NCI-H2107 treated with DMSO at 0.1 percent for 48 hours (cell line): ENCODE measurements around the gene PRKN.
"Not testable (repeated sequence)": the region's sequence is repeated elsewhere in the genome, so short reads cannot be mapped to it uniquely, and the experiment has no call there.

Experiments used
- DNase-seq: peaks from one replicate; lab custom pipeline; 2025; ENCODE audit not compliant: unreplicated experiment; lab: John Stamatoyannopoulos, UW

PRKN gene

GRCh38 chr6:162541019-162541601, 186.5 kb downstream of the PRKN start:
- DNase-seq = no peak

- no peak for DNase-seq
Observed at GRCh38 chr6:162539321-162539720, 188.2 kb downstream of the PRKN start.

DNA sequence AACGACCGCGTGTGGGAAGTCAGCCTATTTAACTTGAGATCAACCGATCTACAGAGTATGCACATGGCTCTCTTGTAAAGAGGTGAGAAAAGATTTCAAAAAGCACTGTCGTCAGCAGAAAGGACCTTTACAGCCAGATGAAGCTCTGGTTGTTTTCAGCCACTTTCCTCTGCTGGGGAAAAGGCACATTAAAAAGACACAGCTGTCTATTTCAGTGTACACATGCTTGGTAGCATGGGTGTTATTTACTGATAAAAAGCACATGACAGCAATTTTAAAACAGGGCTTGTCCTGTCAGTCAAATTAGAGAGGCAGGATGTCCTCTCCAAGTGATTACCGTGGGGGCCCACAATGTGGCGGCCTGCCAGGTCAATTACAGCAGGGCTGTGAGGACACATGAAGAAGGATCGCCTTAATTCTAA, 188.9 kb downstream of the PRKN start:
- no peak for DNase-seq

DNA sequence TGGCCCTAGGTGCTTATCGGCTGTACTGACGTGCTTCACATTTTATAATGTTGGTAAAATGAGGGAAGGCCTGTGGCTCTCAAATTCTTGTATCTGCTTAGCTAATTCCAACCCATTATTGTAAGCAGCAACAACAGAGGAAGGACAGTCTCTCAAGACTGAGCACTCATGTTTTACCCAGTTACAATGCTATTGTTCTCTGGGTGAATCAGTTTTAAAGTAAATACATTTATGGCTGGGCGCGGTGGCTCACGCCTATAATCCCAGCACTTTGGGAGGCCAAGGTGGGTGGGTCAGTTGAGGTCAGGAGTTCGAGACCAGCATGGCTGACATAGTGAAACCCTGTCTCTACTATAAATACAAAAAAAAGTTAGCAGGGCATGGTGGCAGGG, 194.6 kb downstream of the PRKN start:
- no peak for DNase-seq

GRCh38 chr6:162532283-162533008, 195.1 kb downstream of the PRKN start:
- DNase-seq = no peak

DNA sequence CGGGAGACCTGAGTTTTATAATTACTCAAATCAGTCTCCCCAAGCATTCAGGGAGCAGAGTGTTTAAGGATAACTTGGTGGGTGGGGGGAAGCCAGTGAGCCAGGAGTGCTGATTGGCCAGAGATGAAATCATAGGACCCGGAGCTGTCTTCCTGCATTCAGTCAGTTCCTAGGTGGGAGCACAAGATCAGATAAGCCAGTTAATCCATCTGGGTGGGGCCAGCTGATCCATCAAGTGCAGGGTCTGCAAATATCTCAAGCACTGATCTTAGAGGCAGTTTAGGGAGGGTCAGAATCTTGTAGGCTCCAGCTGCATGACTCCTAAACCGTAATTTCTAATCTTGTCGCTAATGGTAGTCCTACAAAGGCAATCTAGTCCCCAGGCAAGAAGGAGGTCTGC, 196.2 kb downstream of the PRKN start:
- DNase-seq = not testable (repeated sequence)

GRCh38 chr6:162528538-162528937, 199.0 kb downstream of the PRKN start:
- no peak for DNase-seq

- no peak for DNase-seq
Observed at GRCh38 chr6:162526960-162527359, 200.6 kb downstream of the PRKN start.

DNA sequence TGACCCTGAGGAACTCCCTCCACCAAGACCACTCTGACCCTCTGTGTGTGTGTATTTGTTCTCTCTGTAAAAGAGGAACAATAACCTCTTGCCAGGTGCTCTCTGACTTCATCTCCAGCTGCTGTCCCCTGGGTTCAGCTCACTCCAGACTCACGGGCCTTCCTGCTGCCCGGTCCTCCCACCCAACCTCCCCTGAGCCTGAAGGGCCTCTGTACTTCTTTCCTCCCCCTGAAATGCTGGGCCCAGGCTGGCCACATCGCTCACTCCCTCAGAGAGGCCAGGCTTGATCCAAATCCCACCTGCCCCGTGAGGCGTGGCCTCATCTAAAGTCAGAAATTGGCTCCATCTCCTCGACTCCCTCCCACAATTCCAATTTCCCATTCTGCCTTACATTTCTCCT, 202.4 kb downstream of the PRKN start:
- DNase-seq = no peak

GRCh38 chr6:162512744-162513143, 214.8 kb downstream of the PRKN start:
- no peak for DNase-seq

DNA sequence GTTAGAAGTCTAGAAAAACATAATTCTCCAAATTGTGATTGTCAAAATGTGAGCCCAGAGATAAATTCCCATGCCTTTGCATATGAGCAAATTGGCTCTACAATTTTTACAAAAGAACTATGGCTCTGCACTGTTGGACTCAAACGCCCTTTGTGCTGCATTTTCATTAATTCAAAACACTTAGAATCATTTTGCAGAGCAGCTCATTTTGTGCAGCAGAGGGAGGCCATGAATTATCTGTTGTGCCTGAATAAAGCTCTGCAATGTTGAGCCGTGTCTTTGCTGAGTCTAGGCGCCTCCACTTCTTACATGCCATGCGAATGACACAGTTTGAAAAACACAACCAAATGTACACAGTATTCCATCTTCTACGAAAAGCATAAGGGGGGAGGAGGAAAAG, 230.2 kb downstream of the PRKN start:
- no peak for DNase-seq

- DNase-seq = no peak
Observed at GRCh38 chr6:162493917-162494316, 233.6 kb downstream of the PRKN start.

GRCh38 chr6:162491637-162492036, 235.9 kb downstream of the PRKN start:
- no peak for DNase-seq

DNA sequence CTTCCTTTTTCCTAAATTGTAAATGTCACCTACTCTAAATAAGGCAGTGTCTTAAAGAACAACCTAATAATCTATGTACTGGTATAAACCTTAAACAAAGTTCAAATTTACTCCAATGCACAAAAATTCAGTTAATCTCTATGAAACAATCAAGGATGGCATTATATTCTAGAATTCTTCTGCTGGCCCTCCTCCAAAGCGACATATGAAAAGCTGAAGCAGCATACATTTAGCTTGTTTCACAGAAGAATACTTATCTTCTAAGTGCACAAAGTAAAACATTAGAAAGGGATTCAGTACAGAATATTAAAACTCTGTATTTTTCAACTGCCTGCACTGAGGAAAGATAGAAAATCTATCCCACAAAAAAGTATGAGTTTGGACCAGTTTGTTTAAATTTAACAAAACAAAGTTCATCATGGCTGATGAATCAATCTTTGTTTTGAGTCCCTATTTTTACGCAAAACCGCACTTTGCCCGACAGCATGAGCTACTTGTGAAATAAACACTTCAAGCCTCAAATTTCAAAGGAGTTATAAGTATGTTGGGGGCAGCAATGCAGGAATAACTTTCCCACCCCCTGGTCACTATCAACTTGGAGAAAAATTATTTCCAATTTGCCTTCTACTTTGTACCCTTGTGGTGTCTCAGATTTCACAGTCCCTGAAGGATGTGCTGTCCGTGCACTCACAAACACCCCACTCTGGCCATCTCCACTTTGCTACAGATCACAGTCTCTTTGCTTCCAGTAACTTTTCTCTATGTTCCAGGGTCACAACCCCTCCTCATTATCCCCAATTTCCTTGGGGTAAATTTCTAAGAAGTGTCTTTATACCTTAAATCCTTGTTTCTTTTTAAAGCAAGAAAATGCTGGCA, 238.2 kb downstream of the PRKN start:
- DNase-seq = no peak

DNA sequence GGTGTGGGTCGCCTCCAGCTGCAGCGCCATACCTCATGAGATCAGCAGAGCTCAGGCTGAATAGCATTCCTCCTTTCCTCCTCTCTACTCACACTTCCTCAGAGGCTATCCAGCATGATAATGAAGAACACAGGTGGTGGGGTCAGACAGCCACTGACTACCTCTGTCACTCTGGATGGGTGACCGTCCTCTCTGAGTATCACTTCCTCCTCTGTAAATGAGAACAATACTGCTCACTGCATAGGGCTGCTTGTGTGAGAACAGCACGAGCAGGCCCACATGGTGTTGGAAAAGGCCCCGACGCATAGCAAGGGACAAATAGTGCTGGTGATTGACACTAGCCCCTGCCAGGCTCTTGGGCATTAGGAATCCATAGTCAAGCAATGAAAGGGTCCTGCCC, 239.1 kb downstream of the PRKN start:
- no peak for DNase-seq

DNA sequence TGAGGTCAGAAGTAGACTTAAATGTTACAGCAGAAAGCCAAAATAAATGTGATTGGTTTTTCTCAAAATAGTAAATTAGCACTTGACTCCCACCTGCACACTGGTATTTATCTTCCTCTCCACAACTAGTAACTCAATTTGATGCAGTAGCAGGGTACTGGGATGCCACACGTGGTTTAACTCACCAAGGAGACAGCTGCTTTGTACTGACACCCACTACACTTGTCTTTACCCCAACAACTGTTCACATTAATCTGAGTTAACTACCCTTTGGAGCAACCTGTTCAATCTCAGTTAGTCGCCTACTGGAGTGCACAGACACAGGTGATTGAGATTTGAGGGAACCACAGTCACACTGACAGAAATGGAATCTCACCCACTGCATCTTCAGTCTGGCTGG, 242.1 kb downstream of the PRKN start:
- DNase-seq = no peak

DNA sequence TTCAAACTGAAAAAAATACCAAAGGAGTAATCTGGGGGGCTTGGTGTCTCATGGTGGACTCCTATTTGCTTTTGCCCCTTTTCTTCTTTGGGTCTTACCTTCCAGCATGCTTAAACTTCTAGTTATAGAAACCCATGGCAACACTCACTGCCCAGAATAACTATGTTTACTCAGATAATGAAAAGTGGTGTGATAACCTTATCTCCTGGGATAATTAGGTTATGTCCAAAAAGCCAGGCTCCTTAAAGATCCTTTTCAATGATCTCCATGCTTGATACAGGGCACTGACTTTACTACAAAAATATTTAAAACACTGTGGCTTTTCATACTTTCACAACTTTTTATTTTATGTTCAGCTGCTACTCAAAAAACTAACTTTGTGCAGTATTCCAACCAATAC, 245.6 kb downstream of the PRKN start:
- DNase-seq = no peak

GRCh38 chr6:162481320-162481719, 246.2 kb downstream of the PRKN start:
- no peak for DNase-seq

DNA sequence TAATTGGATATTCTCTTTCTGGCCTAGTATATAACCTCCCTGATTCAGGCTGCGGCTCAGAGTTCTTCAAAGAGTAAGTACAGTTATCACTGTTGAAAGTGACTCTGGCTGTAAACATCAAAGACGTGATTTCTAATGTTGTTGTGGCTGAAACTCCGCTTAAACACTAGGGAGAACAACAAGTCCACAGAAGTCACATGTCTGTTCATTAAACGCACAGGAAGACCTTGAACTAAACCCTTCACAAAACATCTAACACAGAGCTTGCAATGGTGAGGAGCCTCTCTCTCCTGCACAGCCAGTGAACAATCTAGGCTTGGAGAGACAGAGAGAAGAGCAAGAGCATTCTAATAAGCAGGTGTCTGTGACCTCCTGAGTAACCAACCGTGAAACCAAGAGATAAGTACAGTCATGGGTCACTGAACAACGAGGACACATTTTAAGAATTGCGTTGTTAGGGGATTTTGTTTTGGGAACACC, 249.3 kb downstream of the PRKN start:
- no peak for DNase-seq

DNA sequence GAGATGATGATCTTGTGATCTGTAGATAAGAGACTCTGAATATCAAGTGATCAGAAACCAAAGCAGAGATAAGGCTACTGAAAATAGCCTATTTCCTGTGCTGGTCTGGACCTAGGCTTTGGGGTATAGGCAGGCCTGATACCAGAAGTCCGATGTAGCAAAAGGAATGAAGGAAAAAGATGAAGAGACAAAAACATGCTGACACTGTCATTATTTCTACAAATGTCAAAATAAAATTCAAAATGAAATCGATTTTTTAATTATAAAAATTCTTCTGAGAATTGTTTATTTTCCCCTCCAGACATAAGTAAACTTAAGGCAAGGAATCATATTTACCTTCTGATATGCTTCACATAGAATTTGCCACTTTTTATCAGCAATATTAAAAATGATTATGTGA, 252.8 kb downstream of the PRKN start:
- DNase-seq = no peak

DNA sequence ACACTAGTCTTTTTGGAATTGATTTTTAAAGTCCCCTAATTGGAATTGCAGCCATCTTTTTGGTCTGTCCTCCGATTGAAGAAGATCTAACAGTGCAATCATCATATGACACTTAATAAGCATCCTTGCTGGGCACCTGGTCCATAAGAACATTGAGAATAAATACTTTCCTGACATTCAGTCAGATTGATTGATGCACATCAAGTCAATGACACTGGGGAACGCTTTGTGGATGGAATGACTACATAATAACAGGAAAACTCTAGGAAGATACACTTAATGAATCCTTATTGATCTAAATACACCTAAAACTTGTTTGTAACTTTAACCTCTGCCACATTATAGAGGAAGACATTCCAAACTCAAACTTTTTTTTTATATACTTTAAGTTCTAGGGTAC, 255.7 kb downstream of the PRKN start:
- DNase-seq = no peak

DNA sequence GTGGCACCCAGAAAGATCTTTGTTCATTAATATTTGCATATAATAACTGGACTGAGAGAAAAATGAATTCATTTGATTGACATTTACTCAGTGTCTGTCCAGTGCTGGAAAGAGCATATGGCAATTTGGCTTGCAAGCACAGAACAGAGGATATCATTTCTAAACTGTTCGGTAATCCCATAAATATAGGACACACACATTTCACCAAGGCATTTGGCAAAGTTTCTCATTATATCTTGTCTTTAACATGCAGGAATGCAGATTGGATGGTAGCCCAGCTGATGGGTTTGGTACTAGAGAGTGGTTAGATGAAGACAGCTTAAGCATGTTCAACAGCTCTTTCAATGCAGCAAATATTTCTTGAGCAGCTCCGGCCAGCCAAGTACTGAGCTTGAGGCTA, 259.2 kb downstream of the PRKN start:
- DNase-seq = no peak
